Glutamatergic neuron (in vitro differentiated cells): ENCODE data around the gene UBD. TPM values are rescaled to one million over a fixed set of nuclear protein-coding genes. Genes with fewer than 3 reads are reported as not detected.

ENCODE experiments used
- DNase-seq: peaks from one replicate; pipeline ENCODE4 v3.0.0; 2022
- H3K27ac Mint-ChIP-seq: one replicate; pipeline ENCODE4 v1.8.0; 2020; ENCODE audit warnings: mild to moderate bottlenecking, mixed read lengths, inconsistent platforms; ENCODE audit not compliant: unreplicated experiment
- H3K27me3 Mint-ChIP-seq: one replicate; pipeline ENCODE4 v1.8.0; 2020; ENCODE audit warnings: mild to moderate bottlenecking, moderate library complexity, mixed read lengths, inconsistent platforms; ENCODE audit not compliant: unreplicated experiment
- H3K36me3 Mint-ChIP-seq: one replicate; pipeline ENCODE4 v1.8.0; 2020; ENCODE audit warnings: mild to moderate bottlenecking, mixed read lengths, inconsistent platforms; ENCODE audit not compliant: unreplicated experiment
- H3K4me1 Mint-ChIP-seq: one replicate; pipeline ENCODE4 v1.8.0; 2020; ENCODE audit warnings: mild to moderate bottlenecking, low read depth, mixed read lengths, inconsistent platforms; ENCODE audit not compliant: unreplicated experiment
- H3K4me3 Mint-ChIP-seq: one replicate; pipeline ENCODE4 v1.8.0; 2020; ENCODE audit warnings: mild to moderate bottlenecking, mixed read lengths, inconsistent platforms; ENCODE audit not compliant: unreplicated experiment
- H3K9me3 Mint-ChIP-seq: one replicate; pipeline ENCODE4 v1.8.0; 2020; ENCODE audit warnings: mild to moderate bottlenecking, moderate library complexity, mixed read lengths, inconsistent platforms; ENCODE audit not compliant: unreplicated experiment
- CTCF ChIP-seq: fragments of 200-600 bp; sonication (generic); IDR thresholded peaks from one replicate; pipeline ENCODE4 v1.5.0; 2021; ENCODE audit not compliant: partially characterized antibody, unreplicated experiment
- total RNA-seq: library from RNA; stranded (reverse); fragmentation: NEBNext Ultra II Directional; extraction: Animal tissue kit (Norgen Biotek cat#: 25700); gene quantifications from one replicate; pipeline ENCODE4 v1.2.1, GENCODE V29; 2021; ENCODE audit not compliant: unreplicated experiment

The UBD gene
- total RNA-seq, 1 donor from 2014 or later = not detected

- peaks cover 1% of the 10 kb centered on the region for H3K27me3 Mint-ChIP-seq
- H3K9me3 Mint-ChIP-seq = peaks cover 4% of the 10 kb centered on the region
- no peaks in the 10 kb centered on the region for H3K4me1 Mint-ChIP-seq
- no peak for TF ChIP-seq CTCF
- peaks cover 3% of the 10 kb centered on the region for H3K36me3 Mint-ChIP-seq
- H3K27ac Mint-ChIP-seq = no peak overlapping the region
- DNase-seq = no peak
- H3K4me3 Mint-ChIP-seq = no peak overlapping the region
These were observed 34.9 kb downstream of the UBD start for GRCh38 chr6:29524444-29525310.

GRCh38 chr6:29524044-29524443 is 35.5 kb downstream of the UBD start:
- Mint-ChIP-seq H3K4me3 (no peak overlapping the region), H3K9me3 (peaks cover 4% of the 10 kb centered on the region), H3K4me1 (no peaks in the 10 kb centered on the region), H3K27me3 (peaks cover 1% of the 10 kb centered on the region), H3K36me3 (peaks cover 3% of the 10 kb centered on the region), H3K27ac (no peak overlapping the region)
- TF ChIP-seq CTCF = no peak
- DNase-seq = no peak

- H3K36me3 Mint-ChIP-seq = peaks cover 3% of the 10 kb centered on the region
These were observed 37.3 kb downstream of the UBD start for GRCh38 chr6:29522227-29522626.

GRCh38 chr6:29521006-29521680 is 38.4 kb downstream of the UBD start:
- H3K9me3 Mint-ChIP-seq = peaks cover 8% of the 10 kb centered on the region
- H3K4me3 Mint-ChIP-seq = no peak overlapping the region
- no peak for DNase-seq
- H3K27ac Mint-ChIP-seq = no peak overlapping the region
- peaks cover 3% of the 10 kb centered on the region for H3K36me3 Mint-ChIP-seq
- H3K4me1 Mint-ChIP-seq = no peaks in the 10 kb centered on the region
- peaks cover 1% of the 10 kb centered on the region for H3K27me3 Mint-ChIP-seq
- no peak for TF ChIP-seq CTCF

More at GRCh38 chr6:29522227-29522626, 37.3 kb downstream of the UBD start:
- no peak for DNase-seq
- no peak for TF ChIP-seq CTCF
- H3K9me3 Mint-ChIP-seq = peaks cover 8% of the 10 kb centered on the region
- H3K27ac Mint-ChIP-seq = no peak overlapping the region
- H3K27me3 Mint-ChIP-seq = peaks cover 1% of the 10 kb centered on the region
- no peak overlapping the region for H3K4me3 Mint-ChIP-seq
- no peaks in the 10 kb centered on the region for H3K4me1 Mint-ChIP-seq

- Mint-ChIP-seq H3K9me3 (peaks cover 8% of the 10 kb centered on the region), H3K4me1 (no peaks in the 10 kb centered on the region), H3K27me3 (peaks cover 1% of the 10 kb centered on the region), H3K27ac (no peak overlapping the region), H3K36me3 (peaks cover 3% of the 10 kb centered on the region), H3K4me3 (no peak overlapping the region)
- no peak for DNase-seq
- no peak for TF ChIP-seq CTCF
These were observed 39.3 kb downstream of the UBD start for GRCh38 chr6:29520232-29520631.
